Activated naive CD8-positive, alpha-beta T cell treated with anti-CD3 and anti-CD28 coated beads, Interleukin-2, amount 10 ng/mL, durations not matched to agents 7 days and 5 days (primary cell): ENCODE results near the gene RFT1. TPM values are rescaled to one million over a fixed set of nuclear protein-coding genes. Genes with fewer than 3 reads are reported as not detected.
A peak's percentile ranks its signal among the peaks of the same experiment; 100 is the strongest.

Source experiments
- ATAC-seq: fragments of 150-1000 bp; cut with Tn5 transposase; one replicate; pipeline ENCODE4 v1.10.0; 2021; ENCODE audit warnings: low read depth, moderate library complexity
- POLR2A ChIA-PET: fragments of 350-600 bp; sonication (Branson Sonifier 250); formaldehyde crosslinking; loops from one replicate; lab custom pipeline; 2021; ENCODE audit warnings: antibody characterized with exemption; lab: Charles Lee
- DNase-seq: peaks from one replicate; pipeline ENCODE4 v3.0.0; 2021
- H3K27ac Mint-ChIP-seq: one replicate; pipeline ENCODE4 v1.8.0; 2022; ENCODE audit warnings: mild to moderate bottlenecking, mixed read lengths
- H3K27me3 Mint-ChIP-seq: one replicate; pipeline ENCODE4 v1.8.0; 2022; ENCODE audit warnings: mild to moderate bottlenecking, moderate library complexity, mixed read lengths
- H3K36me3 Mint-ChIP-seq: one replicate; pipeline ENCODE4 v1.8.0; 2021; ENCODE audit warnings: mild to moderate bottlenecking, mixed read lengths
- H3K4me1 Mint-ChIP-seq: one replicate; pipeline ENCODE4 v1.8.0; 2021; ENCODE audit warnings: mixed read lengths
- H3K4me3 Mint-ChIP-seq: one replicate; pipeline ENCODE4 v1.8.0; 2022; ENCODE audit warnings: mild to moderate bottlenecking, moderate library complexity, mixed read lengths
- H3K9me3 Mint-ChIP-seq: one replicate; pipeline ENCODE4 v1.8.0; 2021; ENCODE audit warnings: mixed read lengths
- total RNA-seq, 2 experiments: library from RNA; stranded (reverse); gene quantifications; one replicate each; pipeline ENCODE4 v1.2.3, GENCODE V29; 2021

The RFT1 gene
- total RNA-seq, 2 experiments from 2014 or later, result 27.9 to 32.2 TPM

DNA sequence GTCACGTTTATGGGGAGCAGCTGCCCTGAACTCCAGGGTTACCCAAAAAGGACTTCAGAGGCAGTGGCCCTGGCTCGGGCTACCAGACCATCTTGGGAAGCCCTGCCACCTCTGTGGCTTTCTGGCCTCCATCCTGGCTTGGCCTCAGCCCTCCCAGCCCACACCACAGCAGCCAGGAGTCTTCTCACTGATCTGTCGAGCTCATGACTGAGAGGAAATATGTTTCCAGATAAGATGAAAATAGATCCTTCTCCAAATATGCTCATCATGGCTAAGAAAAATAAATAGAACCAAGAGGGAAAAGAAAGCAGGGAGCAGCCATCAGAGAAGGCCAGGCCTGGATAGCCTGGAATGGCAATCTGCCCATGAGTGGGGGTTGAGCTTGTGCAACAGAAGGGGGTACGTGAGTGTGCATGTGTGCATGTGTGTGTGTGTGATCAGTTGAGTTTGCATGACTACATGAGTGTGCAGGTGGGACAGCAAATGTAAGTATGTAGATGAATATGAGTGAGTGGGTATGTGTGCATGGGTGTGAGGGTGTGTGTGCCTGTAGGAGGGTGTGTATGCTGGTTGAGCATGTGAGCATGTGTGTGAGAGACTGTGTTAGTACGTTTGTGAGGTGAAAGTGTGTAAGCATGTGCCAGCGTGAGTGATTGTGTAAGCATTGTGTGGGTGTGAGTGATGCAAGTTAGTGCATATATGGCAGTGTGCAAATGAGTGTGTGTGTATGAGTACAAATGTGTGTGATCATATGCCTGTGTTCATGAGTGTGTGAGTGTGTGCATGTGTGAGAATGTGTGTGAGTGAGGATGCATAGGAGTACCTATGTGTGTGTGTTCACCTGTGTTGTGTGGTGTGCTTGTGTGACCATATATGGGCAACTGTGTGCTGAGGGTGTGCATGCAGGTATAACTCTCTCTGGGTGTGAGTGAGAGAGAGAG, 9.9 kb upstream of the RFT1 start:
- H3K9me3 Mint-ChIP-seq, result no peaks in the 10 kb centered on the region
- H3K36me3 Mint-ChIP-seq, result no peaks in the 10 kb centered on the region
- ATAC-seq, result no peak
- H3K4me3 Mint-ChIP-seq, result no peak overlapping the region
- POLR2A ChIA-PET, result no interaction called here
- H3K27me3 Mint-ChIP-seq, result no peaks in the 10 kb centered on the region
- H3K4me1 Mint-ChIP-seq, result peaks cover 6% of the 10 kb centered on the region
- no peak for DNase-seq
- H3K27ac Mint-ChIP-seq, result no peak overlapping the region

DNA sequence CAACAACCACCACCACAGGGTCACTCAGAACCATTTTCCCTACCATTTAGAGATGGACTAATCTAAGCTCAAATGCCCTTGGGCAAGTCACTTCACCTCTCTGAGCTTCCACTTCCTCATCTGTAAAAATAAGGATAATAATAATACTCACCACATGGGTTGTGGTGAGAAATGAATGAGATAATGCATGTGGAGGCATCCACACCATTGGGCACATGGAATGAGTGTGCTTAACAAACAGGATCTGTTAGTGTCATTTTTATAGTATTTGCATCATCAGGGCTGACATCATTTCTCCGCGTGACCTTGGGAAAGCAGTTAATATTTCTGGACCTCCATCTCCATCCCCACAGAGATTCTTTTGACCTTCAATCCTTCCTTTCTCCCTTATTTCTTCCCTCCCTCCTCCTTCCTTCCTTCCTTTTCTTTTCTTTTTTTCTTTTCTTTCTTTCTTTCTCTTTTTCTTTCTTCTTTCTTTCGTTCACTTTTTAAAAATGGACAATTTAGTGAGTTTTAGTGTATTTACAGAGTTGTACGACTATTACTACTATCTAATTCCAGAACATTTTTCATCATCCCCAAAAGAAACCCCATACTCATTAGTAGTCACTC, 7.7 kb upstream of the RFT1 start:
- H3K27ac Mint-ChIP-seq, result no peak overlapping the region
- POLR2A ChIA-PET, result no interaction called here
- H3K4me3 Mint-ChIP-seq, result no peak overlapping the region
- DNase-seq (no peak), ATAC-seq (no peak)
- H3K36me3 Mint-ChIP-seq, result no peaks in the 10 kb centered on the region
- H3K27me3 Mint-ChIP-seq, result no peaks in the 10 kb centered on the region
- peaks cover 6% of the 10 kb centered on the region for H3K4me1 Mint-ChIP-seq
- no peaks in the 10 kb centered on the region for H3K9me3 Mint-ChIP-seq

DNA sequence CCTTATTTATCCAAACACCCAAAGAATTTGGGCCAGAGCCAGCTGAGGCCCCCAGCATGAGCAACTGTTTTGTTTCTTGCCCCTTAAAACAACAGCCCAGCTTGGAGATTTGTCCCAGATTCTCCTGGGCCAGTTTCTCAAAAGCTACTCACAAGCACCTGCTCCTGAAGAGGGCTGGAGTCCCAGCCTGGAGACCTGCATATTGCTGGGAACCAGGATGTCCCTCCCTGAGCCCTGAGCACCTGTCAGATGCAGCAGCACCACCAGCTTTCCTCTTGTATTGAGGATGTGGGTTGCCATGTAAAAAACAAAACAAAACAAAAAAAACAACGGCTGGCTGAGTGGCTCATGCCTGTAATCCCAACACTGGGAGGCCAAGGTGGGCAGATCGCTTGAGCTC, 7.0 kb upstream of the RFT1 start:
- Mint-ChIP-seq H3K4me1 (peaks cover 6% of the 10 kb centered on the region), H3K4me3 (no peak overlapping the region), H3K27me3 (no peaks in the 10 kb centered on the region), H3K9me3 (no peaks in the 10 kb centered on the region), H3K27ac (peak overlapping the region; percentile 13), H3K36me3 (no peaks in the 10 kb centered on the region)
- no peak for DNase-seq
- POLR2A ChIA-PET, result no interaction called here
- no peak for ATAC-seq

- peaks cover 9% of the 10 kb centered on the region for H3K4me1 Mint-ChIP-seq
- H3K9me3 Mint-ChIP-seq, result no peaks in the 10 kb centered on the region
- no peak overlapping the region for H3K4me3 Mint-ChIP-seq
- H3K27me3 Mint-ChIP-seq, result no peaks in the 10 kb centered on the region
- no peak overlapping the region for H3K27ac Mint-ChIP-seq
- H3K36me3 Mint-ChIP-seq, result no peaks in the 10 kb centered on the region
- POLR2A ChIA-PET, result interaction anchor here (2.4 kb wide), 1 partner anchor 61 kb away, joined by 8 read pairs; no protein-coding TSS in a partner anchor
- ATAC-seq (peak; percentile 61), DNase-seq (peak; percentile 68)
Measured at GRCh38 chr3:53134631-53135232, 4.5 kb upstream of the RFT1 start.

DNA sequence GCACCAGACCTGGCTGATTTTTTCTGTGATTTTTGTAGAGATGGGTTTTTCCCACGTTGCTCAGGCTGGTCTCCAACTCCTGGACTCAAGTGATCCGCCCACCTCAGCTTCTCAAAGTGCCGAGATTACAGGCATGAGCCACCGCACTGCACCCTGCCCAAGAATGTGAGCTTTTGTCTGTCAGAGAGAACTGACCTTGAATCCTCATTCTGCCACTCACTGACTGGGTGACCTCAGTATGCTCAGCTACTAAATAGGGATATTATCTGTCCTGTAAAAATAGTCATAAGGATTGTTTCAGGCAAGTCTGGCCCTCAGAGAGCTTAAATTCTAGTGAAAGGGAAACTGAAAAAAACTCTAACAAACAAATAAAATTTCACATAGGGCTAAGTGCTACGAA, 2.1 kb upstream of the RFT1 start:
- peaks cover 22% of the 10 kb centered on the region for H3K4me1 Mint-ChIP-seq
- POLR2A ChIA-PET, result interaction anchor here (1.8 kb wide), 1 partner anchor 28 kb away, joined by 4 read pairs; the partner anchor contains the start of gene PRKCD
- no peaks in the 10 kb centered on the region for H3K27me3 Mint-ChIP-seq
- H3K4me3 Mint-ChIP-seq, result no peak overlapping the region
- ATAC-seq (no peak), DNase-seq (no peak)
- no peaks in the 10 kb centered on the region for H3K36me3 Mint-ChIP-seq
- H3K9me3 Mint-ChIP-seq, result no peaks in the 10 kb centered on the region
- no peak overlapping the region for H3K27ac Mint-ChIP-seq

DNA sequence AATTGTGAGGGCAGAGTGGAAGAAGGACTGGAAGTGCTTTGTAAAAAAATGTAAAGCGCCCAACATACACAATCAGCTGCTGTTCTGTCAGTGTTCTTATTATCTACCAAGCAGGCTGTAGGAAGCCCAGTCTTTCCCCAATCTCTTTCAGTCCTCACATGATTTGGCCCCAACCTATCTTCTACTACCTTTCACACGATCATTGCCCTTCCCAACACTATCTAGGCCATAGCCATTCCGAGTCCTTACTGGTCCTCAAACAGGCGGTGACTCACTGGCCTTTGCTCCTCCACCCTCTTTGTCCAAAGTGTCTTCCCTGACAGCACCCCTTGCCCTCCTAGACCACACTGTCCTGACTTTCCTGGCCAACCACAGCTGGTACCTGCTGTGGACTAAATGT, 861 bp upstream of the RFT1 start:
- Mint-ChIP-seq H3K4me1 (peaks cover 22% of the 10 kb centered on the region), H3K9me3 (no peaks in the 10 kb centered on the region), H3K4me3 (peak overlapping the region; percentile 88), H3K36me3 (no peaks in the 10 kb centered on the region), H3K27me3 (no peaks in the 10 kb centered on the region), H3K27ac (peak overlapping the region; percentile 91)
- ATAC-seq, result no peak
- no peak for DNase-seq
- POLR2A ChIA-PET, result interaction anchor here (0.6 to 2.0 kb wide), 3 partner anchors 28 to 64 kb away, joined by 4 to 5 read pairs (median 4); no protein-coding TSS in a partner anchor

DNA sequence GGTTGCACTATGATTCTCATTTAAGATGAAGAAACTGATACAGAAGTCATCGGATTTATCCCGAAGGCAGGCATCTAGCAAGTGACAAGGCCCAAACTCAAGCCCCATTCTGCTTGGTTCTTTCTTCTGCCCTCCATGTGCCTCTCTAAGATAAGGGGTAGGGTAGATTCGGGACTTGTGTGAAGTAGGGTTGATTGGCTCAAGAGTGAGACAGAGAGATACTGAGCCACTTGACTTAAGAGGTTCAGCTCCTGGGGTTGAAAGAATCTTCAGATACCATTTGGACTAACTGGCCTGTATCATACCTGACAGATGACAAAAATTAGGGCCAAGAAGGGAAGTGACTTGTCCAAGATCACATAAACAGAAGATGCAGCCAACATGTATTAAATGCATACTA, 891 bp downstream of the RFT1 start:
- H3K9me3 Mint-ChIP-seq, result no peaks in the 10 kb centered on the region
- peak overlapping the region; percentile 91 for H3K27ac Mint-ChIP-seq
- no peak for ATAC-seq
- no peak for DNase-seq
- H3K4me3 Mint-ChIP-seq, result peak overlapping the region; percentile 88
- POLR2A ChIA-PET, result interaction anchor here (1.3 to 2.0 kb wide), 3 partner anchors 14 to 34 kb away, joined by 3 to 6 read pairs (median 5); partner anchors contain the start of gene PRKCD
- H3K4me1 Mint-ChIP-seq, result peaks cover 22% of the 10 kb centered on the region
- H3K36me3 Mint-ChIP-seq, result peaks cover 7% of the 10 kb centered on the region
- H3K27me3 Mint-ChIP-seq, result no peaks in the 10 kb centered on the region

DNA sequence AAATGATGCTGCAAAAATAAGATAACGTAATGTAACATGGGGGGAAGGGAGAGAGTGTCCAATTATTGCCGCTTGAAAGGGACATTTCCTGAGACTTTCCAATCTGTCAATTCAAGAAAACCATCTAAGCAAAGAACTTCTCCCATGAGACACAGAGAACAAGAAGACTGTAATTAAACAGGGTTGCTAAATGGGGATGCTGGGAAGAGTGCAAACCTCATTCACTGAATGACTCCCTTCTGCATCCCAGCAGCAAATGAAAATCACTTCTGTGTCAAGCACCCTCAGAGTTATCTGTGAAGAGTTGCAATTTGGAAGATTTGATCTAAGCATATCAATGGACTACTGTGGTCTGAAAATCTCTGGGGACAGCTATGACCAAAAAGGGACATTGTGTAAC, 3.6 kb downstream of the RFT1 start:
- Mint-ChIP-seq H3K27me3 (no peaks in the 10 kb centered on the region), H3K9me3 (no peaks in the 10 kb centered on the region), H3K4me1 (peaks cover 25% of the 10 kb centered on the region), H3K36me3 (peaks cover 12% of the 10 kb centered on the region), H3K27ac (no peak overlapping the region), H3K4me3 (no peak overlapping the region)
- POLR2A ChIA-PET, result no interaction called here
- DNase-seq, result no peak
- no peak for ATAC-seq

DNA sequence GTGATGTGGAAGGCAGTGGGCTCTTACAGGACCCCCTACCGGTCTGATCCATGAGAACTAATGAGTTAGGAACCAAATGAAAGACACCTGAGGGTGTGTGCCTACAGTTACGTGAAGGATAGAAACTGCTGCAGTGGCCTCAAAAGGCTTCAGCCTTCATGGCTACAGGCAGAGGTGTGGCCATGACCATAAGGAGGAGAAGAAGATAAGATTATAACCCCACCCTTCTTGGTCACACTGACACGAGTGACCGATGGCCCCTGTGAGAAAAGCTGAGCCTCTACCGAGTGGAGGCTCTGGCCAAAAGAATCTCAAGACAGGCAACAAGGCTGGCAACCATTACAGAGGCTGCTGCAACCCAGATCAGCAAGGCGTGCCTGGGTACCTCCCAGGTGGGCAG, 6.3 kb downstream of the RFT1 start:
- no peak overlapping the region for H3K4me3 Mint-ChIP-seq
- H3K27me3 Mint-ChIP-seq, result no peaks in the 10 kb centered on the region
- H3K4me1 Mint-ChIP-seq, result peaks cover 10% of the 10 kb centered on the region
- no peak for DNase-seq
- H3K36me3 Mint-ChIP-seq, result peaks cover 15% of the 10 kb centered on the region
- H3K9me3 Mint-ChIP-seq, result no peaks in the 10 kb centered on the region
- ATAC-seq, result no peak
- H3K27ac Mint-ChIP-seq, result peak overlapping the region; percentile 1
- POLR2A ChIA-PET, result no interaction called here

DNA sequence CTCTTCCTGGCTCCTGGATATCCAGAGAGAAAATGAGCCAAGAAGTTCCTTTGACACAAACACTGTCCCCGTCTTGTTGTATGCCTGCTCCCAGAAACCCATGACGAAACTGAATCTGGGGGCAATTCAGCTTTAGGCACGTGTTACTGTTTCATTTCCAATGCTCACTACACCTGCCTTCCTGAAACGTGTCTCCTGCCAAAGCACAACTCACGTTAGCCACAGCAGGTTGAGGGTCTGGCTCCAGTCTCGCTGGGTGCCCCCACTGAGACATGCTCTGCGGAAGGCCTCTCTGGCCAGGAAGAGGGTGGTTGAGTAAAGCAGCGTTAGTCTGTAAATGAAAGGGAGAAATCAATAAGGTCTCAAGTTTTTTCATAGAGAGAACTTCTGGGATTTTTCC, 6.7 kb downstream of the RFT1 start:
- DNase-seq (peak; percentile 5), ATAC-seq (no peak)
- peaks cover 8% of the 10 kb centered on the region for H3K4me1 Mint-ChIP-seq
- peak overlapping the region; percentile 1 for H3K27ac Mint-ChIP-seq
- no peaks in the 10 kb centered on the region for H3K9me3 Mint-ChIP-seq
- H3K36me3 Mint-ChIP-seq, result peaks cover 16% of the 10 kb centered on the region
- H3K4me3 Mint-ChIP-seq, result no peak overlapping the region
- H3K27me3 Mint-ChIP-seq, result no peaks in the 10 kb centered on the region
- POLR2A ChIA-PET, result no interaction called here

DNA sequence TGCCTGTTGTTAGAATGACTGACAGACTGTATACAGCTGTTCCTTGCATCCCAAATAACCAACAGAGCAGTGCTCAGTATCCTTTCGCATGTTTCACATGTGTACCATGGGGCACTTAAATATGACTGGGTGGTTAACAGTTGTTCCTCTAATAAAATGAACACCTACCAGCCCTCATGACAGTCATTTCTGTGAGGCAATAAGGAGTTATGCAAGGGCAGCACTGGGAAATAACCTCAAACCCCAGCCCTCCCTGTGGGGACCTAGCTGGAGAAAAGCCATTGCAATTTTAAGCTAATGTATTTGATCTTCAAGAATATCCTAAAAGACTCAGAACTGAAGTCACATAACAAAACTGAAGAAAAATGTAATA, 7.3 kb downstream of the RFT1 start:
- Mint-ChIP-seq H3K36me3 (peaks cover 21% of the 10 kb centered on the region), H3K27ac (no peak overlapping the region), H3K27me3 (no peaks in the 10 kb centered on the region), H3K9me3 (no peaks in the 10 kb centered on the region), H3K4me3 (no peak overlapping the region), H3K4me1 (peaks cover 5% of the 10 kb centered on the region)
- ATAC-seq (no peak), DNase-seq (no peak)
- POLR2A ChIA-PET, result no interaction called here

- DNase-seq (no peak), ATAC-seq (no peak)
- Mint-ChIP-seq H3K4me3 (no peak overlapping the region), H3K9me3 (no peaks in the 10 kb centered on the region), H3K36me3 (peaks cover 23% of the 10 kb centered on the region), H3K27ac (peak overlapping the region; percentile 32), H3K27me3 (no peaks in the 10 kb centered on the region), H3K4me1 (peaks cover 5% of the 10 kb centered on the region)
- POLR2A ChIA-PET, result no interaction called here
Measured at GRCh38 chr3:53122255-53122932, 7.8 kb downstream of the RFT1 start.

GRCh38 chr3:53120336-53120735, 9.9 kb downstream of the RFT1 start:
- H3K4me1 Mint-ChIP-seq, result peaks cover 5% of the 10 kb centered on the region
- H3K27me3 Mint-ChIP-seq, result no peaks in the 10 kb centered on the region
- POLR2A ChIA-PET, result interaction anchor here (0.8 to 1.5 kb wide), 4 partner anchors 10 to 40 kb away, joined by 3 read pairs; no protein-coding TSS in a partner anchor
- peaks cover 25% of the 10 kb centered on the region for H3K36me3 Mint-ChIP-seq
- H3K4me3 Mint-ChIP-seq, result no peak overlapping the region
- ATAC-seq (no peak), DNase-seq (peak; percentile 0)
- H3K9me3 Mint-ChIP-seq, result no peaks in the 10 kb centered on the region
- no peak overlapping the region for H3K27ac Mint-ChIP-seq
